GM23248 (cell line): ENCODE measurements around the gene NOL4L. TPM values are rescaled to one million over a fixed set of nuclear protein-coding genes. Genes with fewer than 3 reads are reported as not detected.

Experiments
- DNase-seq: peaks from one replicate; pipeline ENCODE4 v3.0.0-alpha.2; 2015
- H2AFZ ChIP-seq: fragments of 200-600 bp; sonication (generic); 2 replicates; pipeline ENCODE4 v1.6.1; 2016; ENCODE audit warnings: antibody characterized with exemption
- H3F3A ChIP-seq: fragments of 200-600 bp; sonication (generic); 2 replicates; pipeline ENCODE4 v1.6.1; 2016; ENCODE audit warnings: mild to moderate bottlenecking, antibody characterized with exemption, mixed run types; ENCODE audit not compliant: insufficient read depth
- H3K27ac ChIP-seq: fragments of 200-600 bp; sonication (generic); 2 replicates; pipeline ENCODE4 v1.5.1; 2016; ENCODE audit warnings: mild to moderate bottlenecking
- H3K27me3 ChIP-seq: fragments of 200-600 bp; sonication (generic); replicated peaks from 2 replicates; pipeline ENCODE4 v1.6.1; 2016; ENCODE audit warnings: mild to moderate bottlenecking; ENCODE audit not compliant: insufficient read depth
- H3K36me3 ChIP-seq: fragments of 200-600 bp; sonication (generic); 2 replicates; pipeline ENCODE4 v1.6.1; 2016; ENCODE audit warnings: low read depth, mild to moderate bottlenecking
- H3K4me1 ChIP-seq: fragments of 200-600 bp; sonication (generic); 2 replicates; pipeline ENCODE4 v1.6.1; 2016; ENCODE audit warnings: mild to moderate bottlenecking; ENCODE audit not compliant: insufficient read depth
- H3K4me2 ChIP-seq: fragments of 200-600 bp; sonication (generic); one replicate; pipeline ENCODE4 v1.6.1; 2016; ENCODE audit warnings: mild to moderate bottlenecking; ENCODE audit not compliant: unreplicated experiment
- H3K4me3 ChIP-seq: fragments of 200-600 bp; sonication (generic); 2 replicates; pipeline ENCODE4 v1.5.1; 2016; ENCODE audit warnings: mild to moderate bottlenecking
- H3K79me2 ChIP-seq: fragments of 200-600 bp; sonication (generic); 2 replicates; pipeline ENCODE4 v1.6.1; 2016; ENCODE audit warnings: mild to moderate bottlenecking; ENCODE audit not compliant: insufficient read depth
- H3K9ac ChIP-seq: fragments of 200-600 bp; sonication (generic); 2 replicates; pipeline ENCODE4 v1.6.1; 2016; ENCODE audit warnings: mild to moderate bottlenecking
- H3K9me2 ChIP-seq: fragments of 200-600 bp; sonication (generic); 2 replicates; pipeline ENCODE4 v1.6.1; 2016; ENCODE audit warnings: mixed run types, mild to moderate bottlenecking, moderate library complexity; ENCODE audit not compliant: insufficient read depth
- H3K9me3 ChIP-seq: fragments of 200-600 bp; sonication (generic); one replicate; pipeline ENCODE4 v1.6.1; 2017; ENCODE audit warnings: low read depth
- H4K20me1 ChIP-seq: fragments of 200-600 bp; sonication (generic); 2 replicates; pipeline ENCODE4 v1.6.0; 2016; ENCODE audit not compliant: insufficient read depth
- EZH2 ChIP-seq: fragments of 200-600 bp; sonication (generic); IDR thresholded peaks from 2 replicates; pipeline ENCODE4 v1.6.1; 2018; ENCODE audit warnings: antibody characterized with exemption, mild to moderate bottlenecking; ENCODE audit not compliant: insufficient read depth, poor library complexity, severe bottlenecking
- EZH2phosphoT487 ChIP-seq: fragments of 200-600 bp; sonication (generic); IDR thresholded peaks from 2 replicates; pipeline ENCODE4 v1.6.1; 2018; ENCODE audit warnings: antibody characterized with exemption, moderate library complexity, mild to moderate bottlenecking, low read depth; ENCODE audit not compliant: insufficient read depth
- WGBS, 2 experiments: methylation state at CpG; one replicate each; pipeline ENCODE4 v1.1.6; 2015 to 2017; ENCODE audit warnings: low lambda C conversion rate in 2 of 2, low coverage in 1 of 2; ENCODE audit errors: missing lambda C conversion rate in 2 of 2; 5-methylcytosine and 5-hydroxymethylcytosine counted together
- in situ Hi-C: fragments of 300-500 bp; cut with MboI; formaldehyde crosslinking; loops from 2 replicates; pipeline ENCODE4 v1.15.0; 2020
- polyA plus RNA-seq: library from polyadenylated mRNA; unstranded; fragments of >200 nt; fragmentation: Nextera tagmentation; extraction: Ambion mirVana; gene quantifications from 2 replicates; pipeline ENCODE4 v1.2.1, GENCODE V29; 2016
- total RNA-seq: library from RNA; depleted of rRNA; stranded (reverse); fragments of >200 nt; shearing (Covaris generic); gene quantifications from 2 replicates; pipeline ENCODE4 v1.2.3, GENCODE V29; 2014

The NOL4L gene
- total and polyA plus RNA-seq, 2 experiments from 2014 or later = 5.2 to 7.9 TPM

DNA sequence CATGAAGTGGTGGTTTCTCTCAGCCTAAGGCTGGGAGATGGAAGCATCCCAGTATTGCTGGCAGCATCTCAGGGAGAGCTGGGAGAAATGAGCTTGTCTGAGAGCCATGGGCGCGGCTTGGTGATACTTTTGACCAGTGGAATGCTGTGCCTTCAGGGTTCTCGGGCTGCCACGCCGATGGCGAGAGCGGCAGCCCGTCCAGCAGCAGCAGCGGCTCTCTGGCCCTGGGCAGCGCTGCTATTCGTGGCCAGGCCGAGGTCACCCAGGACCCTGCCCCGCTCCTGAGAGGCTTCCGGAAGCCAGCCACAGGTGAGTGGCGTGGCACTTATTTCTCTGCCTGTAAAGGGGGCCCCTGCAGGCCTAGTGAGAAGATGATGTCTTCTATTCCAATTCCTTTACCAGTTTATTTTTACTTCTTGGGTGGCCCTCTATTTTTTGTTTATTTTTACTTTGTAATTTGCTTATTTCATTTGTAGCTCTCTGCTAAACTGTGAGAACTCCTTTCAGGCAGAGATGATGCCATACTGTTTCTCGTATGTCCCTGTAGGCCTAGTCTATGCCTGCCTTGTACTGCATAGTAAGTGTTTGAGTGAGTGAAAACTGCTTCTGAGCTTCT is 155.3 kb downstream of the NOL4L start:
- DNase-seq = no peak
- H3K9me3 ChIP-seq = no peaks in the 10 kb centered on the region
- no peak overlapping the region for H3K27ac ChIP-seq
- peaks cover 57% of the 10 kb centered on the region for H3K36me3 ChIP-seq
- peaks cover 42% of the 10 kb centered on the region for H3K79me2 ChIP-seq
- in situ Hi-C loops = no loop called here
- 89 to 95% methylated on average over 16 of the region's 16 CpGs for WGBS, 2 experiments
- H3K4me1 ChIP-seq = no peaks in the 10 kb centered on the region
- H3K9ac ChIP-seq = no peak overlapping the region
- H3K4me3 ChIP-seq = no peak overlapping the region
- no peak overlapping the region for H2AFZ ChIP-seq
- TF ChIP-seq EZH2 (no peak), EZH2phosphoT487 (no peak)
- H4K20me1 ChIP-seq = no peaks in the 10 kb centered on the region
- H3F3A ChIP-seq = no peaks in the 10 kb centered on the region
- no peak overlapping the region for H3K4me2 ChIP-seq
- no peaks in the 10 kb centered on the region for H3K27me3 ChIP-seq
- H3K9me2 ChIP-seq = no peaks in the 10 kb centered on the region

GRCh38 chr20:32429343-32429742 is 155.8 kb downstream of the NOL4L start:
- 94 to 95% methylated on average over 7 of the region's 7 CpGs for WGBS, 2 experiments
- peaks cover 47% of the 10 kb centered on the region for H3K79me2 ChIP-seq
- TF ChIP-seq EZH2 = no peak
- TF ChIP-seq EZH2phosphoT487 = no peak
- H3F3A ChIP-seq = no peaks in the 10 kb centered on the region
- no peaks in the 10 kb centered on the region for H3K9me2 ChIP-seq
- H3K9me3 ChIP-seq = no peaks in the 10 kb centered on the region
- in situ Hi-C loops = no loop called here
- H3K4me1 ChIP-seq = no peaks in the 10 kb centered on the region
- no peak overlapping the region for H2AFZ ChIP-seq
- no peak overlapping the region for H3K4me3 ChIP-seq
- H3K27ac ChIP-seq = no peak overlapping the region
- peaks cover 52% of the 10 kb centered on the region for H3K36me3 ChIP-seq
- no peaks in the 10 kb centered on the region for H4K20me1 ChIP-seq
- no peak overlapping the region for H3K9ac ChIP-seq
- no peak overlapping the region for H3K4me2 ChIP-seq
- no peak for DNase-seq
- no peaks in the 10 kb centered on the region for H3K27me3 ChIP-seq

GRCh38 chr20:32427996-32428395 is 157.1 kb downstream of the NOL4L start:
- no peak overlapping the region for H2AFZ ChIP-seq
- H3K4me1 ChIP-seq = no peaks in the 10 kb centered on the region
- peaks cover 40% of the 10 kb centered on the region for H3K36me3 ChIP-seq
- no peaks in the 10 kb centered on the region for H3K9me3 ChIP-seq
- H3K27me3 ChIP-seq = no peaks in the 10 kb centered on the region
- DNase-seq = no peak
- no peaks in the 10 kb centered on the region for H3F3A ChIP-seq
- H3K79me2 ChIP-seq = peaks cover 61% of the 10 kb centered on the region
- no peak for TF ChIP-seq EZH2
- TF ChIP-seq EZH2phosphoT487 = no peak
- no peaks in the 10 kb centered on the region; the same call in 1 of the 2 replicates for H4K20me1 ChIP-seq
- H3K4me3 ChIP-seq = no peak overlapping the region
- H3K9ac ChIP-seq = no peak overlapping the region
- H3K4me2 ChIP-seq = no peak overlapping the region
- WGBS, 2 experiments = 99% methylated on average over 6 of the region's 6 CpGs
- in situ Hi-C loops = no loop called here
- H3K9me2 ChIP-seq = no peaks in the 10 kb centered on the region
- no peak overlapping the region for H3K27ac ChIP-seq

GRCh38 chr20:32421290-32421689 is 163.8 kb downstream of the NOL4L start:
- Histone ChIP-seq H3K4me2 (no peak overlapping the region), H3F3A (no peaks in the 10 kb centered on the region), H4K20me1 (peaks cover 7% of the 10 kb centered on the region; the same call in 1 of the 2 replicates), H3K9me2 (no peaks in the 10 kb centered on the region), H3K27ac (no peak overlapping the region), H3K4me1 (no peaks in the 10 kb centered on the region), H3K4me3 (no peak overlapping the region), H3K9me3 (no peaks in the 10 kb centered on the region), H3K9ac (no peak overlapping the region), H3K27me3 (no peaks in the 10 kb centered on the region), H2AFZ (no peak overlapping the region), H3K79me2 (peaks cover 96% of the 10 kb centered on the region), H3K36me3 (no peaks in the 10 kb centered on the region; the same call in 1 of the 2 replicates)
- TF ChIP-seq EZH2 (no peak), EZH2phosphoT487 (no peak)
- 57 to 64% methylated on average over 2 of the region's 2 CpGs for WGBS, 2 experiments
- no peak for DNase-seq
- in situ Hi-C loops = no loop called here

- Histone ChIP-seq H3K9ac (no peak overlapping the region), H3K79me2 (peaks cover 96% of the 10 kb centered on the region), H3K27ac (no peak overlapping the region), H3K4me1 (no peaks in the 10 kb centered on the region), H2AFZ (no peak overlapping the region), H3K4me2 (no peak overlapping the region), H3K27me3 (no peaks in the 10 kb centered on the region), H4K20me1 (peaks cover 7% of the 10 kb centered on the region; the same call in 1 of the 2 replicates), H3K9me2 (no peaks in the 10 kb centered on the region), H3F3A (no peaks in the 10 kb centered on the region), H3K4me3 (no peak overlapping the region), H3K36me3 (no peaks in the 10 kb centered on the region), H3K9me3 (no peaks in the 10 kb centered on the region)
- DNase-seq = no peak
- in situ Hi-C loops = no loop called here
- TF ChIP-seq EZH2 = no peak
- no peak for TF ChIP-seq EZH2phosphoT487
- WGBS, 2 experiments = 75 to 76% methylated on average over 2 of the region's 2 CpGs
Observed at GRCh38 chr20:32418376-32418775, 166.8 kb downstream of the NOL4L start.
